ENCODE measurements around the gene LNP1.

LNP1 gene

DNA sequence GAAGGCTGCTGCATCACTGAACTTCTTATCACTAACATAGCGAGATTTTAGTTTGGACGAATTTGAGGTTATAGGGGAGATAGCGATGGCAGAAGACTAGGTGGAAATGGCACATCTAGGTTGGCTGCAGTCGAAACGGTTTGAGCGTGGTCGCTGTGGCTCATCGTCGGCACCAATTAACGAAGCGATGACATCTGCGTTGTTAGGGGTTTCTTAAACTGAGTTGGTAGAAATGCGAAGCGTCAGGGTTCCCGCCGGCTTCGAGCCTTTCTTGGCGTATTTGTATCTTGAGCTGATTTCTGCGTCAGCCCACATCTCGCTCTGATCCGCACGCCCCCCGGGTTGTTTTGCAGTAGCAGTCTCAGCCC lies 319 bp downstream of the LNP1 start:
- H3K27me3 ChIP-seq (replicated peaks): no peaks in the 10 kb centered on the region
- peak overlapping the region; percentile 94 for H3K4me3 ChIP-seq (ENCODE audit: low read depth, low read length)
- TF ChIP-seq, protein P1, sequence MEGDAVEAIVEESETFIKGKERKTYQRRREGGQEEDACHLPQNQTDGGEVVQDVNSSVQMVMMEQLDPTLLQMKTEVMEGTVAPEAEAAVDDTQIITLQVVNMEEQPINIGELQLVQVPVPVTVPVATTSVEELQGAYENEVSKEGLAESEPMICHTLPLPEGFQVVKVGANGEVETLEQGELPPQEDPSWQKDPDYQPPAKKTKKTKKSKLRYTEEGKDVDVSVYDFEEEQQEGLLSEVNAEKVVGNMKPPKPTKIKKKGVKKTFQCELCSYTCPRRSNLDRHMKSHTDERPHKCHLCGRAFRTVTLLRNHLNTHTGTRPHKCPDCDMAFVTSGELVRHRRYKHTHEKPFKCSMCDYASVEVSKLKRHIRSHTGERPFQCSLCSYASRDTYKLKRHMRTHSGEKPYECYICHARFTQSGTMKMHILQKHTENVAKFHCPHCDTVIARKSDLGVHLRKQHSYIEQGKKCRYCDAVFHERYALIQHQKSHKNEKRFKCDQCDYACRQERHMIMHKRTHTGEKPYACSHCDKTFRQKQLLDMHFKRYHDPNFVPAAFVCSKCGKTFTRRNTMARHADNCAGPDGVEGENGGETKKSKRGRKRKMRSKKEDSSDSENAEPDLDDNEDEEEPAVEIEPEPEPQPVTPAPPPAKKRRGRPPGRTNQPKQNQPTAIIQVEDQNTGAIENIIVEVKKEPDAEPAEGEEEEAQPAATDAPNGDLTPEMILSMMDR (IDR thresholded peaks at IDR 0.05; ENCODE audit: low read depth, low read length, missing control alignments): no peak
- H3K27ac ChIP-seq: peak overlapping the region; percentile 92
- peak; percentile 46 for DNase-seq
- H3K36me3 ChIP-seq (replicated peaks): no peaks in the 10 kb centered on the region
- in situ Hi-C loops (cut with HindIII; ENCODE audit: low pct_ligation_motif_present, low sequenced_read_pairs): no loop called here

DNA sequence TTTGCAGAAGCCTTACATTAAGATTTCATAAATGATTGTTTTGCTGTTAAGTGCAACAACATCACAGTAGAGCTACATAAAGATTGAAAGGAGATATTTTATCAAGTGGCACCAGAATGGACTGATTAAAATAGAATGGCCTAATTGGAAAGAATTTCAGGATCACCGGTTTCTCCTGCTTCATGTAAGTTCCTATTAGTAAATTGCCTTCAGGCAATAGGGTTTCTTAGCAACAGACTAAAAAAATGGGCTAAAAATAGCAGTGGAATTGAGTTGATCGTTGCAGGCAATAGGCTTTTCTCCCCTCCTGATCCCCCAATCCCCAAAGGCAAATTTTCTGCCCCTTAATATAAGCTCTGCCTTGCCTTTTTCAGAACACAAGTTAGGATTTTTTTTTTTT lies 917 bp downstream of the LNP1 start:
- TF ChIP-seq, protein P1 (IDR thresholded peaks at IDR 0.05; ENCODE audit: low read depth, low read length, missing control alignments): no peak
- no peaks in the 10 kb centered on the region for H3K36me3 ChIP-seq (replicated peaks)
- peak overlapping the region; percentile 94 for H3K4me3 ChIP-seq (ENCODE audit: low read depth, low read length)
- in situ Hi-C loops (cut with HindIII; ENCODE audit: low pct_ligation_motif_present, low sequenced_read_pairs): no loop called here
- H3K27ac ChIP-seq: peak overlapping the region; percentile 92
- no peaks in the 10 kb centered on the region for H3K27me3 ChIP-seq (replicated peaks)
- DNase-seq: no peak

DNA sequence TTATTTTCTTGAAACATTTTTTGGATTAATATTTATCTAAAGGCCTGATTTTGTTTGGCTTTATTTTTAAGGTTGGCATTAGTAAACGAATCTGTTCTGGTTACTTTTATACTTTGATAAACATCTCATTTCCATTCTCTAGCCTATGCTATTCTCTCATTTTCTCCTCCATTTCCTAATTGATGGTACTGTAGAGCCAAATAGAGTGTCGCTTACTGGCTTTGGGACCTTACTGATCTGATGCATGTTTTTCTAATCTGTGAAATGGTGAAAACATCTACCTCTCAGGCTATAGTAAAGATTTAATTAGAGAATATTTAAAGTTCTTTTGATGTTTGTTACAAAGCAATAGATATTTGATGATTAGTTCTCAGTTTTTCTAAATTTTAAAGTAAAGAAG lies 1.6 kb downstream of the LNP1 start:
- DNase-seq: no peak
- no peaks in the 10 kb centered on the region for H3K36me3 ChIP-seq (replicated peaks)
- in situ Hi-C loops (cut with HindIII; ENCODE audit: low pct_ligation_motif_present, low sequenced_read_pairs): no loop called here
- TF ChIP-seq, protein P1 (IDR thresholded peaks at IDR 0.05; ENCODE audit: low read depth, low read length, missing control alignments): no peak
- no peaks in the 10 kb centered on the region for H3K27me3 ChIP-seq (replicated peaks)
- H3K27ac ChIP-seq: no peak overlapping the region
- peak overlapping the region; percentile 94 for H3K4me3 ChIP-seq (ENCODE audit: low read depth, low read length)

DNA sequence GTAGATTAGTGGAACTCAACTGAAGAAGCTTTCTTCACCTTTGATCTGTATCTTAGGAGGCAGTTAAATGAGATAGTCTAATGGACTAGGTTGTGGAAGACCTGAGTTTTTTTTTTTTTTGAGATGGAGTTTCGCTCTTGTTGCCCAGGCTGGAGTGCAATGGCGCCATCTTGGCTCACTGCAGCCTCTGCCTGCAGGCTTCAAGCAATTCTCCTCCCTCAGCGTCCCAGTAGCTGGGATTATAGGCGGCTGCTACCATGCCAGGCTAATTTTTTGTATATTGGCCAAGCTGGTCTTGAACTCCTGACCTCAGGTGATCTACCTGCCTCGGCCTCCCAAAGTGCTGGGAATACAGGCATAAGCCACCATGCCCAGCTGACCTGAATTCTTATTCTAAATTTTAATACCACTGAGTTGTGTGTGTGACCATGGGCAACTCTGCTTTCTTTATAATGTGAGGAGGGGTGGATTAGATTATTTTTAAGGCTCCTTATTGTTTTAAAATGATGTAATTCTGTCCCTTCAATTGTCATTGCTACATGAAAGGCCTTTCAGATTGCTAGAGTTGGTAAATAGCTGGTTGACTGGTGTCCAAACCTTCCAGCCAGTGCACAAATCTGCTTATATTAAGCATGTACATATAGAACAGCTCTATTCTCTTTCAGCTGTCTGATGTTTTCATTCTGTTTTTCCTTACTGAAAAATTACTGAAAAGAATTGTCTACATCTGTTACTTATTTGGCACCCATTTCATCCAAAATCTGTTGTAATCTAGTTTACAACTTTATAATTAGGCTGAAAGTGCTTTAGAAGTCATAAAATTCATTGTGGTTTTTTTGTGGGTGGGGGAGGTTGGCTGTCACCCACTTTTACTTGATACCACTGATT lies 2.3 kb downstream of the LNP1 start:
- TF ChIP-seq, protein P1 (IDR thresholded peaks at IDR 0.05; ENCODE audit: low read depth, low read length, missing control alignments): no peak
- Histone ChIP-seq H3K27me3 (replicated peaks) (no peaks in the 10 kb centered on the region), H3K4me3 (ENCODE audit: low read depth, low read length) (peak overlapping the region; percentile 94), H3K36me3 (replicated peaks) (no peaks in the 10 kb centered on the region), H3K27ac (no peak overlapping the region)
- DNase-seq: no peak
- in situ Hi-C loops (cut with HindIII; ENCODE audit: low pct_ligation_motif_present, low sequenced_read_pairs): no loop called here

DNA sequence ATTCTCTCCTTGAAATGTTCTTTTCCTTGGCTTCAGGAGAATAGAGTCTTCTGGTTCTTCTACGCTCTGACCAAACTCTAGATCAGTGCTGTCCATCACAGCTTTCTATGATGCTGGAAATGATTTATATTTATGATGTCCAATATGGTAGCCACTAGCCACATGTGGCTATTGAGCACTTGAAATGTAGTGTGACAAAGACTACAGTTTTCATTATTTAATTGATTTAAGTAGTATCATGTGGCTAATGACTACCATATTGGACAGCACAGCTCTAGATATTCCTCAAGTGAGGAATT lies 2.9 kb downstream of the LNP1 start:
- TF ChIP-seq, protein P1 (IDR thresholded peaks at IDR 0.05; ENCODE audit: low read depth, low read length, missing control alignments): no peak
- Histone ChIP-seq H3K36me3 (replicated peaks) (no peaks in the 10 kb centered on the region), H3K27ac (no peak overlapping the region), H3K27me3 (replicated peaks) (no peaks in the 10 kb centered on the region), H3K4me3 (ENCODE audit: low read depth, low read length) (no peak overlapping the region)
- in situ Hi-C loops (cut with HindIII; ENCODE audit: low pct_ligation_motif_present, low sequenced_read_pairs): no loop called here
- no peak for DNase-seq

DNA sequence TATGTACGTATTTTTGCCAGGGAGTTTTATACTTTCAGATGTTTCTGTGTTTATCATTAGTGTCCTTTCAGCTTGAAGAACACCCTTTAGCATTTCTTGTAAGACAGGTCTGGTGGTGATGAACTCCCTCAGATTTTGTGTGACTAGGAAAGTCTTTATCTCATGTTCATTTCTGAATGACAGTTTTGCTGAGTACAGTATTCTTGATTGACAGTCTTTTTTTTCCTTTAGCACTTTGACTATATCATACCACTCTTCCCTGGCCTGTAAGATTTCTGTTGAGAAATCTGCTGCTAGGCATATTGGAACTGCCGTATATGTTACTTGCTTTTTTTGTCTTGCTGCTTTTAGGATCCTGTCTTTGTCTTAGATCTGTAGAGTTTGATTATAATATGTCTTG lies 5.8 kb downstream of the LNP1 start:
- in situ Hi-C loops (cut with HindIII; ENCODE audit: low pct_ligation_motif_present, low sequenced_read_pairs): no loop called here
- no peak for DNase-seq
- H3K4me3 ChIP-seq (ENCODE audit: low read depth, low read length): no peak overlapping the region
- H3K27me3 ChIP-seq (replicated peaks): no peaks in the 10 kb centered on the region
- no peaks in the 10 kb centered on the region for H3K36me3 ChIP-seq (replicated peaks)
- TF ChIP-seq, protein P1 (IDR thresholded peaks at IDR 0.05; ENCODE audit: low read depth, low read length, missing control alignments): no peak
- H3K27ac ChIP-seq: no peak overlapping the region
